GM19023 (cell line): ENCODE results near the gene PPP1CA.

Source experiments
- ATAC-seq: cut with Tn5 transposase; IDR thresholded peaks from one replicate; pipeline ENCODE4 v1.9.1; 2021; ENCODE audit warnings: mild to moderate bottlenecking, moderate library complexity; ENCODE audit not compliant: unreplicated experiment

PPP1CA gene

GRCh38 chr11:67387518-67387917 is 14.1 kb downstream of the PPP1CA start:
- no peak for ATAC-seq

GRCh38 chr11:67387069-67387468 is 14.6 kb downstream of the PPP1CA start:
- no peak for ATAC-seq

GRCh38 chr11:67384851-67385366 is 16.7 kb downstream of the PPP1CA start:
- no peak for ATAC-seq

- ATAC-seq: no peak
Measured at GRCh38 chr11:67382276-67383136, 19.2 kb downstream of the PPP1CA start.

GRCh38 chr11:67381244-67381972 is 20.2 kb downstream of the PPP1CA start:
- no peak for ATAC-seq

- no peak for ATAC-seq
Measured at GRCh38 chr11:67379061-67380058, 22.3 kb downstream of the PPP1CA start.

- ATAC-seq: no peak
Measured at GRCh38 chr11:67378544-67378943, 23.1 kb downstream of the PPP1CA start.

GRCh38 chr11:67376873-67377808 is 24.5 kb downstream of the PPP1CA start:
- no peak for ATAC-seq

GRCh38 chr11:67376063-67376820 is 25.4 kb downstream of the PPP1CA start:
- no peak for ATAC-seq

- no peak for ATAC-seq
Measured at GRCh38 chr11:67375320-67376055, 26.2 kb downstream of the PPP1CA start.

GRCh38 chr11:67374571-67375281 is 26.9 kb downstream of the PPP1CA start:
- no peak for ATAC-seq

- no peak for ATAC-seq
Measured at GRCh38 chr11:67373648-67374570, 27.7 kb downstream of the PPP1CA start.

- ATAC-seq: no peak
Measured at GRCh38 chr11:67372993-67373647, 28.5 kb downstream of the PPP1CA start, which contains the start of gene CLCF1. Gene CLCF1 (minus strand): TSS chr11:67373598. CDS start chr11:67373539, 59 bp downstream.

- no peak for ATAC-seq
Measured at GRCh38 chr11:67372321-67372992, 29.2 kb downstream of the PPP1CA start.

- no peak for ATAC-seq
Measured at GRCh38 chr11:67371911-67372320, 29.7 kb downstream of the PPP1CA start.
